HG03571 (cell line): ENCODE measurements around the gene NAP1L4.

Experiments used
- ATAC-seq: cut with Tn5 transposase; IDR thresholded peaks from one replicate; pipeline ENCODE4 v1.9.1; 2021; ENCODE audit not compliant: unreplicated experiment

Gene NAP1L4

DNA sequence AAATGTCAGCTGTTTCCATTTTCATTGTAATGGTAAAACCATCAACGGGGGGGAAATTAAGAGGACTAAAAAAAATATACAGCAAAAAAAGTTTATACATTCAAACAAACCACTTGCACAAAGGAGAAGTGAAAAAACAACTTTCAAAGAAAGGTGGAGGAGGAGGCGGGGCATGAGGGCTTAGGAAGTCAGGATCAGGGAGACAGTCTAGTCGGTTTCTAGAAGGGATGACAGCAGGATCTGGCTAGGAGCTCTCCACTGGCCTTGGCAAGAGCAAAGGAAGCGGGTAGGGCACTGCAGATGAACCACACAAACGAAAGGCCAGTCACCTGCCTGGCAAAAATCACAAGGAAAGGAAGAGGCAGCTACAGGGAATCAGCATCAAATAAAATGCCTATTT, 31.0 kb downstream of the NAP1L4 start:
- ATAC-seq, result no peak

DNA sequence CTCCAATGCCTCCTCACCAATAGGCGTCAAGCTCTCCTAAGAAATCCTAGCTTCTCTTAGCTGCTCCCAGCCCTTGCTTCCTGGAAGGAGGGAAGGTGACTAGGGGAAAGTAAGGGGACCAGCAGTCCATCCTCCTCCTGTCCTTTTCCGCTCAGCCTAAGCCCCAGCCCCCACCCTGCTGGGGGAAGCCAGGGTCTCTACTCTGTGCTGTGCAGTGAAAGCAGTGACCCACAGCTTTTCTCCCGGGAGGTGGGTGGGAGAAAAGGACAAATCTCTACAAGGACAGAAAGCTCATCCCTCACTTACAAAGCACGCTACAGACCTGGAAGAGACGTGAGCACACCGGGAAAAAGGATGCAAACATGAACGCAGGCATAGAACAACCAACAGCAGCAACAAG, 32.0 kb downstream of the NAP1L4 start:
- no peak for ATAC-seq

DNA sequence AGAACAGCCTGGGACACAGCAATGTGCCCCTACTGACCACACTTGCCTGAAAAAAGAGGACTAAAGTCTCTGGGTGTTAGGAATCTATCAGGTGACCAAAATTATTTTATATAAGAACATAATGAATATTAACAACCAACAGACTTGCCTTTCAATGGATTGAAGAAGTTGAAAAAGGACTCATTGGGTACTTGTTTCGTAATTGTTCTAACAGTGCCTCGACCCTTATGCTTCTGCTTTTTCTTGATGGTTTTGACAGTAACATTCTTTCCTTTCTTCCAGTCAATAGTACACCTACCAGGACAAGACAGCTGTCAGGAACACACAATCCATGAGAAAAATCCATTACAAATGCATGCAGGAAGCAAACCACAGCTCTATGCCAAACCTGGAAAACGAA, 33.9 kb downstream of the NAP1L4 start:
- ATAC-seq, result no peak

- ATAC-seq, result no peak
Measured at GRCh38 chr11:2955906-2956476, 36.1 kb downstream of the NAP1L4 start.

DNA sequence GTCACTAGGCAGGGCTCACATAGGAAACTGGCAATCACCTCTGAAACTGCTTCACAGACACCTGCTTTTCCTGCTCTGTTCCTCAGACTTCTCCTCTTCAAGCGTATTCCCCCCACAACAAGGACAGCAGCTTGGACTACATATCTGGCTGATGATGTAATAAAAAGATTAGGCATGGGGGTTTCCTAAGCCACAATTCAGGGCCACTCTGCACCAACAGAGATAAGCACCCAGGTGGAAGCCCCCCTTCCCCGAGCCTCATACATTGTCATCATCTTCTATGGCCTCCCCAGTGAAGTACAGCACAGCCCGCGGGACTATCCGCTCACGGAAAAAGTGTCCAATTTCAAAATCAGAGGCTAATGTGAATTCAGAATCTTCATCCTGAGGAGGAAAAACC, 37.9 kb downstream of the NAP1L4 start:
- no peak for ATAC-seq

- ATAC-seq, result no peak
Measured at GRCh38 chr11:2952290-2952689, 39.8 kb downstream of the NAP1L4 start.

- ATAC-seq, result no peak
Measured at GRCh38 chr11:2951231-2952110, 40.7 kb downstream of the NAP1L4 start.

GRCh38 chr11:2950825-2951224, 41.3 kb downstream of the NAP1L4 start:
- ATAC-seq, result no peak

DNA sequence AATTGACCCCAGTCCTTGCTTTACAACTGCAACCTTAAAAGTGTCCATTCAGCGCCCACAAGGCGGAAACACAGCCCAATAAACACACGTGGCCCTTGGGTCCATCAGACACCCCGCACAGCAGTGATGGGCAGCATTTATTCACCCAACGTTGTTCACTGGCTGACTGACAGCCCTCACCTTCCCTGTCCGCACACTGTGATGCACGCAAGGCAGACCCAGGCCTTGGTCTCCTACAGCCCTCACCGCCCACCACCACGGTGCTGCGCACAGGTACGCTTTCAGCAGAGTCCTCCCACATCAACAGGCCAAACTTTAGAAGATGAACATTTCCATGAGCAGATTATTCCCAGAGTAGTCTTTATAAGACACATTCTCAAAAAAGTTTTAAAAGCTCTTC, 42.2 kb downstream of the NAP1L4 start:
- no peak for ATAC-seq

- ATAC-seq, result no peak
Measured at GRCh38 chr11:2947744-2948143, 44.4 kb downstream of the NAP1L4 start.

DNA sequence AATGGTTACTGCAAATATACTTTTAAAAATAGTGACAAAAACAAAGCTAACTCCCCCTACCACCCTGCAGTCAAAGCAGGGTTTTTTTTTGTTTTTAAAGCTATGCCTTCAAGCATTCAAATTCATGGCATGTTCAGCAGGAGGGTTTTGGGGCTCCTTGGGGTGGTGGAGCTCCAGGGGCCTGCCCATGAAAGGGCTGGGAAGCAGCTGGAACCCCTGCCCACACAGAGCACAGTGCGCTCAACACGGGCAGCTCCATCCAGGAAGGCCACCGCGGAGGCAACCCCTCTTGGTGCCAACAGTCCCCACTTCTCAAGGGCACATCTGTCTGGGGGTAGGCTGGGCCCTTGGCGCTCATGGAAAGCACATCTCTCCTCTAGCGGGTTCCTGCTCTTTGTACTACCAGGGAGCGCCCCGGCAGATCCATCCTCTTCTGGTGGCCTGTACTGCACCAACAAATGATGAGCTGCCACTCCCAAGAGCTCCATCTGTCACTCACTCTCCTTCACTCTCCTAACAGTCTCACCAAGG, 46.3 kb downstream of the NAP1L4 start:
- no peak for ATAC-seq

GRCh38 chr11:2945031-2945756, 46.9 kb downstream of the NAP1L4 start:
- no peak for ATAC-seq

DNA sequence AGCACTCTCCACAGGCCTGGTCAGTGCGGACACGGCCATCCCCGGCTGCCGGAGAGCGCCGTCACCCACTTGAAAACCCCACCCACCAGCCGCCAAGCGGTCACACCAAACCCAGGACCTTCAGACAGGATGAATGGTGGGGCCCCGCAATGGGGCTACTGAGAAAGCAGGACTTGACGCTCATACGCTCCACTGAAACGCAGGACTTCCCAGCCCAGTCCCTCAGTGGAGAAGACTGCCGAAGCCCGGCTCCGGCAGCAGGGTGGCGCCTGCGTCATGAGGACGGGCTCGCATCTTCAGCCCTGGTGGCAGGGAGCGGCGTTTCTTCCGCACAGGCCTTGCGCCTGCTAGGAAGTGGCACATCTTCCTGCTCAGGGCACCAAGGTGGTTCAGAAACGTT, 47.6 kb downstream of the NAP1L4 start:
- ATAC-seq, result no peak

- no peak for ATAC-seq
Measured at GRCh38 chr11:2943711-2944118, 48.4 kb downstream of the NAP1L4 start.

DNA sequence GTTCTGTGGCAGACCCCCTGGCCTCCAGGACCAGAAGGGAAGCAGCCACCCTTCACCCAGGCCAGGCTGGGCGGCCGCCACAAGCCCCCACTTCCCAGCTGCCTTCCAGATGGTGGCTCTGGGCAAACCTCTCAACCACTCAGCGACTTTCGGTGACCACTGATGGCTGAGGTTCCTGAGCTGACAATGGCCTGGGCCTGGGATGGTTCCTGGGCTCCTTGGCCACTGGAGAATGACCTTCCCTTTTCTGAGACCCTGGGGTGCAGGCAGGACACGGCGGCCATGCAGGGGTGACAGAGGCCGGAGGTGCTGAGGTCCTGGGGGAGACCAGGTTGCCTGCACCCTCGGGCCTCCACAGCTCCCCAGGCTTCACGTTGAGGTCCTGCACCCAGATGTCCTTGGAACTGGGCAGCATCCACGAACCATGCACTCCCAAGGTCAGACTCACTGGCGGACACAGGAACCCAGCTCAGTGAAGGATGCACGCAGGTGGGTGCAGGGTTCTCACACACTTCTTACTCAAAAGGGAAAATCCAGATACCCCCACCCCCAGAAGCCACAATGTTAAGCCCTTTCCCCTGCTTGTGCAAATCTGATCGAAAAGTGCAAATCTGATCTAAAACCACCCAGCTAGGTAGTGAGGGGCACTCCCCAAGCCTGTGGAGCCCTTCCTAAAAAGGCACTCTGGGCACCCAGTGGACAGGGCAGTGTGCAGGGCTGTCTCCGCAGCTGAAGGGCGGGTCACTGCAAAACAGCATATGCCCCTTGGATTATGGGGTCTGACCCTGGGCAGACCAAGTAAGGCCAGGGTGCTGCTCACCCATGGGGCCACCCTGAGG, 49.0 kb downstream of the NAP1L4 start:
- no peak for ATAC-seq

GRCh38 chr11:2942447-2942846, 49.7 kb downstream of the NAP1L4 start:
- ATAC-seq, result no peak

- no peak for ATAC-seq
Measured at GRCh38 chr11:2940921-2941821, 51.0 kb downstream of the NAP1L4 start.

GRCh38 chr11:2940147-2940920, 51.8 kb downstream of the NAP1L4 start:
- ATAC-seq, result no peak
